Muscle layer of colon (tissue), 2 donors: ENCODE measurements around the gene KLHL22.
"Not testable (repeated sequence)": the region's sequence is repeated elsewhere in the genome, so short reads cannot be mapped to it uniquely, and the experiment has no call there.

Experiments
- H3K27ac ChIP-seq: one replicate; pipeline ENCODE4 v1.7.0; 2013; ENCODE audit warnings: low read depth, mild to moderate bottlenecking, low read length, moderate library complexity
- H3K27me3 ChIP-seq, 2 donors: one replicate each; pipeline ENCODE4 v1.7.0; 2013; ENCODE audit warnings: low read length in 2 of 2, mild to moderate bottlenecking in 2 of 2; ENCODE audit not compliant: insufficient read depth in 2 of 2, control insufficient read depth in 1 of 2
- H3K36me3 ChIP-seq: one replicate; pipeline ENCODE4 v1.7.0; 2013; ENCODE audit warnings: mild to moderate bottlenecking, low read length; ENCODE audit not compliant: insufficient read depth
- H3K4me1 ChIP-seq: one replicate; pipeline ENCODE4 v1.7.0; 2013; ENCODE audit warnings: mild to moderate bottlenecking, low read length; ENCODE audit not compliant: insufficient read depth
- H3K4me3 ChIP-seq, 2 donors: one replicate each; pipeline ENCODE4 v1.7.0; 2013; ENCODE audit warnings: low read length in 2 of 2, low read depth in 1 of 2, mild to moderate bottlenecking in 1 of 2, moderate library complexity in 1 of 2
- H3K9ac ChIP-seq: one replicate; pipeline ENCODE4 v1.7.0; 2013; ENCODE audit warnings: low read length
- H3K9me3 ChIP-seq: one replicate; pipeline ENCODE4 v1.7.0; 2013; ENCODE audit warnings: mild to moderate bottlenecking, low read length
- donor health status: abdominal sarcoma.
- donor health status: Adenocarcinoma of cecum.

KLHL22 gene

DNA sequence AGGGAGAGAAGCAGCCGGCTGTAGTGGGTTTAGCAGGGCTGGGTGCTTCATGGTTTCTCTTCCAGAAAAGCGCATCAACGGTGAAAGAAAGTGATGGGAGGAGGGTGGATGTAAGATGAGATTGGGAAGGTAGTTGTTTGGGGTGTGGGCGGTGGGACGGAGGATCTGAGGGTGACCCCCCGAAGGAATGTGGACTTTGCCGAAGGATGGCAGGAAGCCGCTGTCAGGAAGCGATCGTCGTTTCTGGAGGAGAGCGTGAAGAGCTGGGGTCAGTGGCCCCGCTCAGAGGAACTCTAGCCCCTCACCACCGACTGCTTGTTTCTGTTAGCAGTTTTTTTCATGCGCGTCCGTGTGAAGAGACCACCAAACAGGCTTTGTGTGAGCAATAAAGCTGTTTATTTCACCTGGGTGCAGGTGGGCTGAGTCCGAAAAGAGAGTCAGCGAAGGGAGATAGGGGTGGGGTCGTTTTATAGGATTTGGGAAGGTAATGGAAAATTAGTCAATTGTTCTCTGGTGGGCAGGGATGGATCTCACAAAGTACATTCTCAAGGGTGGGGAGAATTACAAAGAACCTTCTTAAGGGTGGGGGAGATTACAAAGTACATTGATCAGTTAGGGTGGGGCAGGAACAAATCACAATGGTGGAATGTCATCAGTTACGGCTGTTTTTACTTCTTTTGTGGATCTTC is 12.6 kb upstream of the KLHL22 start:
- Histone ChIP-seq H3K27ac (peak overlapping the region; percentile 99), H3K4me3 (peak overlapping the region; percentile 73 to 97), H3K4me1 (peaks cover 35% of the 10 kb centered on the region), H3K9ac (peak overlapping the region; percentile 88)
- not testable (repeated sequence) for H3K27me3 ChIP-seq, H3K36me3 ChIP-seq, H3K9me3 ChIP-seq

DNA sequence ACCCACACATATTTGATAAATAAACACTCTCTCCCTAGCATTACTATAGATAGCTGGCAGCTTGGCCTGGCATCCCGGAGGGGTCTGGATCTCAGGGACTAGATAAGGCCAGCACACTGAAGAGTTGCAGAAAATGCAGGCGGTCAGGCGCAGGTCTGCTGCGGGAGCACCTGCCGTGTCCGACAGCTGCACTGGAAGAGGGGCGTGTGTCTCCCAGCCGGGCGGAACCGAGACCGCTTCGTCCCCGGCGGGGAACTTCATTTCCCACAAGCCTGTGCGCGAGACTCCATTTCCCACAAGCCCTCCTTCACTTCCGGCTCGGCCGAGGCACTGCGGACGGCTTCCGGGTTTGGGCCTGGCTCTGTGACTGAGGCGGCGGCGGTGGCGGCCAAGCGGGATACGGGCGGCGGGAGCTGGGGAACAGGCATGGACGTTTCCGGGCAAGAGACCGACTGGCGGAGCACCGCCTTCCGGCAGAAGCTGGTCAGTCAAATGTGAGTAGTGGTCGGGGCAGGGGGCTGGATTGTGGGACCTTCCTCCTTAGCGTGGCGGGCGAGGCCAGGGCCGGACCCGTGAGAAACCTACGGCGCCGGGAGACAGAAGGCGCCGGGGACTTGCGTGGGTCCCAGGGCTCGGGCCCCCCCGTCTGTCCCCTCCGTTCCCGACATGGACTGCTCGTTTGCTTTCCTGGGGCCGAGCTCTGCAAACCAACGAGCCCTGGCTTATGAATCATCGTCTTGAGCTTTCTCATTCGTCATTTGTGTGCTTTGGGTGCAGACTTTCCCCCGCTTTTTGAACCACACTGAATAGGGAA is 11.9 kb upstream of the KLHL22 start, which contains the start of gene MED15:
MED15 (plus strand) TSS at position 358 of the 814 bp plus-strand sequence; CDS start at position 427, 69 bp downstream.
- no peaks in the 10 kb centered on the region for H3K36me3 ChIP-seq
- no peaks in the 10 kb centered on the region for H3K9me3 ChIP-seq
- peaks cover 35% of the 10 kb centered on the region for H3K4me1 ChIP-seq
- H3K4me3 ChIP-seq = peak within 1 kb of the TSS; percentile 73 to 97
- peak within 1 kb of the TSS; percentile 88 for H3K9ac ChIP-seq
- H3K27ac ChIP-seq = peak within 1 kb of the TSS; percentile 99
- H3K27me3 ChIP-seq = no peaks in the 10 kb centered on the region

DNA sequence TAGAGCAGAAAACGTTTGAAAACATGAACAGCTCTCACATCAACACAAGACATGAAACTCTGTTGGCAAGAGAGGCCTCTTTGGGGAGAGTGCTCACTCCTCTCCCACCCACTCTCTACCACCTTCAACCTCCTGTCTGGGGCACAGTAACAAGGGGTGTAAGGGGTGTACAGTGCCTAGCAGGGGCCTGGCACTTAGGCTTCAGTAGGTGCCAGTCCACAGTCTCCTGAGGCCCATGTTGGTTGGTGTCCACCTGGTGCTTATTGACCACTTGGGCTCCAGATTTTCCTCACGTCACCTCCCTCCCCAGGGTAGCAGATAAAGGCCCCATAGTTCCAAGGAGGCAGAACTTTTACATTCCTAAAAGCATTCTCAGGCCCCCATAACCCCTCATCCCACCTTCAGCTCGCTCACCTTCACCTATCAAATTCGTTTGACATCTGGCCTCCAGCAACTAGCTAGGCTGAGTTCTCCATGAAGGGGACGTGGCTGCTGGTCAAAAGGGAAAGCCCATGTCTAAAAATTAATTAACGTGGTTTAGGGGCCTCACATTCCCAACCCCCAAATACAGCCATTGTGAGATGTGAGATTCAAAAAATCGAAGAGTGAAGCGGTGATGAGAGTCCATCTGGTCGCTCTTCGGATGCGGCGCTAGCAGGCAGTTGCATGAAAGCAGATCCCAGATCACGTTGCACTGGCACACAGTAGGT is 11.1 kb upstream of the KLHL22 start:
- H3K4me1 ChIP-seq = peaks cover 35% of the 10 kb centered on the region
- H3K9me3 ChIP-seq = no peaks in the 10 kb centered on the region
- H3K9ac ChIP-seq = peak overlapping the region; percentile 88
- H3K4me3 ChIP-seq = peak overlapping the region; percentile 73 to 97
- peak overlapping the region; percentile 60 for H3K27ac ChIP-seq
- no peaks in the 10 kb centered on the region for H3K36me3 ChIP-seq
- H3K27me3 ChIP-seq = no peaks in the 10 kb centered on the region

DNA sequence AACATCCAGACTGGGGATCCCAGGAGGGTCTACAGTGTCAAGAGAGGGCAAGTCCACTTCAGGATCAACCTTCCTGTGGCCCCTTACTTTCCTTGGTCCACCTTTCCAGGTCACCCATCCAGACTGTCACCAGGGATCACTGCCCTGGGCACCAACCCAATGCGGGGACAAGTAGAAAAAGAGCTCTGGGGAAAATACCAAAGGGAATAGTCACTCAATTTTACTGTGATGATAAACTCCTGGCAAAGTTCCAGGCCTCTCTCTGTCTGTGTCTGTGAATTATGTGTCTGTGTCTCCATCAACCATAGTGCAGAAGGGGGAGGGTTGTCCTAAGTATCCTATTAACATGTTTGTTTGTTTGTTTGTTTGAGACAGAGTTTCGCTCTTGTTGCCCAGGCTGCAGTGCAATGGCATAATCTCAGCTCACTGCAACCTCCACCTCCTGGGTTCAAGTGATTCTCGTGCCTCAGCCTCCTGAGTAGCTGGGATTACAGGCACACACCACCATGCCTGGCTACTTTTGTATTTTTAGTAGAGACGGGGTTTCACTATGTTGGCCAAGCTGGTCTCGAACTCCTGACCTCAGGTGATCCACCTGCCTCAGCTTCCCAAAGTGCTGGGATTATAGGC is 8.8 kb upstream of the KLHL22 start:
- peaks cover 12% of the 10 kb centered on the region for H3K4me1 ChIP-seq

DNA sequence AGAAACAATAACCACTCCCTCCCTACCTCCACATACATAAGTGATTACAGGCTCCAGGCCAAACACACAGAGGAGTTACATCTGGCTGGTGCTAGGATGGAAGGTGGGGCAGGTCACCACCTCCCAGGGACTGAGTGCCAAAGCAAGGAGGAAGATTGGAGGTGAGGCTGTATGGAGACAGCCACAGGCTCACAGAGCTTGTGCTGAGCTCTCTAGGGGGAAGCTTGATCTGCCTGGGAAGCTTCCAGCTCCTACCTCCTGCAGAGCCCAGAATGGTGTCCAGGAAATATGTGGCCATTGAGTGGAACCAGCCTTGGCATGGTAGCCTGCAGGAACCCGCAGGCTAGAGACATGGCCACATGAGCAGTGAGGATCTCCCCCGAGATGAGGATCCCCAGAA is 8.2 kb upstream of the KLHL22 start:
- no peaks in the 10 kb centered on the region for H3K27me3 ChIP-seq
- no peak overlapping the region for H3K9ac ChIP-seq
- H3K9me3 ChIP-seq = no peaks in the 10 kb centered on the region
- peaks cover 5% of the 10 kb centered on the region for H3K36me3 ChIP-seq
- H3K4me3 ChIP-seq = no peak overlapping the region
- H3K4me1 ChIP-seq = peaks cover 7% of the 10 kb centered on the region
- H3K27ac ChIP-seq = no peak overlapping the region

More for the DNA sequence above, 8.8 kb upstream of the KLHL22 start:
- H3K9ac ChIP-seq, H3K27me3 ChIP-seq, H3K4me3 ChIP-seq, H3K36me3 ChIP-seq, H3K9me3 ChIP-seq, H3K27ac ChIP-seq: not testable (repeated sequence)

DNA sequence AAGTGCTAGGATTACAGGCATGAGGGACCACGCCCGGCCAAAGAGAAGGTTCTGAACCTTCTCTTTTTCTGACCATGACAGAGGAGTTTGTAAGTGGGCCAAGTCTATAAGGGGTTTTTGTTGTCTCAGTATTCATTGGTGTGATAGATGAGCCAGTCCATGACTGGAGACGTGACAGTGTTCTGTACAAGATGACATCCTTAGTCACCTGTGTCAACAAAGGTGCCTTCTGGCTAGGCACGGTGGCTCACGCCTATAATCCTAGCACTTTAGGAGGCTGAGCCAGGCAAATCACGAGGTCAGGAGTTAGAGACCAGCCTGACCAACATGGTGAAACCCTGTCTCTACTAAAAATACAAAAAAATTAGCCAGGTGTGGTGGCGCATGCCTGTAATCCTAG is 4.2 kb upstream of the KLHL22 start:
- Histone ChIP-seq H3K4me1 (peaks cover under 1% of the 10 kb centered on the region), H3K36me3 (peaks cover 5% of the 10 kb centered on the region), H3K9ac (no peak overlapping the region), H3K27ac (no peak overlapping the region), H3K27me3 (no peaks in the 10 kb centered on the region), H3K9me3 (no peaks in the 10 kb centered on the region), H3K4me3 (no peak overlapping the region)

DNA sequence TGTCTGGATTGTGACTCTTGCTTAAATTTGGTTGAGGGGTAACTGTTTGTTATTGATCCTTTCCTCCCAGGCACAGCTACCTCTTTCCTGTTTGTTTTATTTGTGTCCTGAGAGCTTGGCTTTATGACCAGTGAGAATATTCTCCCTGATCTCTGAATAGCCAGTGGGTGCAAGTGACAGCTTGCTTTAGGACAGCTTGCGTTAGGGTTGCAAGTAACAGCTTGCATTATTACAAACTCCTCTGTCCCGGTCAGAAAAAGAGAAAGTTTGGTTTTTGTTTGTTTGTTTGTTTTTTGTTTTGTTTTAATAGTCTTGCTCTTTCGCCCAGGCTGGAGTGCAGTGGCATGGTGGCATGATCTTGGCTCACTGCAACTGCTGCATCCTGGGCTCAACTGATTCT is 3.3 kb upstream of the KLHL22 start:
- Histone ChIP-seq H3K4me1 (peaks cover 9% of the 10 kb centered on the region), H3K36me3 (peaks cover 5% of the 10 kb centered on the region), H3K27me3 (no peaks in the 10 kb centered on the region), H3K4me3 (no peak overlapping the region), H3K9ac (no peak overlapping the region), H3K9me3 (no peaks in the 10 kb centered on the region), H3K27ac (no peak overlapping the region)

DNA sequence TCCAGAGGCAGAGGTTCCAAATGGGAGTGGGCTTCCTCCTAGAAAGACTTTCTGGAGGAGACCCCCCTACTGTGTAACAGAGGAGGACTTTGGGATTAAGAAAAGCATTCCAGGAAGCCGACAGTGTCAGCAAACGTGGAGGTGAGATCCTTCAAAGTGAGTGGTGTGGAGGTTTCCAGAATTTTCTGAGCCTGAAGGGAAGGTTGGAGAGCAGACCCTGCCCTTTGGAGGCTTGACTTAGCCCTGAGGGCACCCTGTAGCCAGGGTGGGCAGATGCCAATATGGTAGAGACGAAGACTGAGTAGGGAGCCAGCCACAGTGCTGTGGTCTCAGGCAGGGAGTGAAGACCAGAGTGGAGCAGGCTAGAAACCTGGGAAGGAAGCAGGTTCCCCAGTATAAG is 1.8 kb upstream of the KLHL22 start:
- H3K9ac ChIP-seq = no peak overlapping the region
- peaks cover 14% of the 10 kb centered on the region for H3K4me1 ChIP-seq
- peaks cover 5% of the 10 kb centered on the region for H3K36me3 ChIP-seq
- H3K27me3 ChIP-seq = no peaks in the 10 kb centered on the region
- H3K9me3 ChIP-seq = no peaks in the 10 kb centered on the region
- H3K27ac ChIP-seq = no peak overlapping the region
- no peak overlapping the region for H3K4me3 ChIP-seq

DNA sequence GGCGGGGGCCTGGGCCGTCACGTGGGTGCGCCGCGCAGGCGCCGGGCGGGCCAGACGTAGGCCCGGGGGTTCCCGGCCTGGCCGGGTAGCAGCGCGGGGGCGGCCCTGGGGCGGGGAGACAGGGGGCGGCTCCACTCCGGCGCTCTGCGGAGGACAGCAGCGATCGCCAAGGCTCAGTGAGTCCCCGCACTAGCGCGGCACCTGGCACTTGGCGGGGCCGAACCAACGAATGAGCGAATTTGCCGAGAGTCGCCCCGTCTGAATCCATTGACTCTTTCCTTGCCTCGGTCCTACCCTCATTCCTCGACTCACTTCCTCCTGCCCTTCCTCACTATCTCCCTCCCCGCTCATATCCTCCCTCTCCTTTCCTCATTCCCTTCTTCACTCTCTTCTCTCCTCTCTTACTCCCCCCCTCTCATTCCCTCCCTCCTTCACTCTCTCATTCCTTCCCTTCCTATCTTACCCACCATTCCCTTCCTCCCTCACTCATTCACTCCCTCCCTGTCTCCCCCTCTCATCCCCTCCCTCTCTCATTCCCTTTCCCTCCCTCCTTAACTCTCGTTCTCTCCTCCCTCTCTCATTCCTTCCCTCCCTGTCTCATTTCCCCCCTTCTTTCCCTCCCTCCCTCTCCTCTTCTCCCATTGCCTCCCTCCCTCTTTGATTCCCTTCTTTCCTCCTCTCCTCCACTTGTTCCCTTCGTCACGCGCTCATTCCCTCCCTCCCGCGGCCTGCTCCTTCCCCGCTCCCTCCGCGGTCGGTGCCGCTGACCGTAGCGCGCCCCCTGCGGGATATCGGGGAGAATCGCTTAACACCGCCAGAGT is 476 bp upstream of the KLHL22 start:
- H3K9ac ChIP-seq = peak overlapping the region; percentile 97
- H3K27ac ChIP-seq = peak overlapping the region; percentile 87
- peaks cover 2% of the 10 kb centered on the region for H3K36me3 ChIP-seq
- peaks cover 14% of the 10 kb centered on the region for H3K4me1 ChIP-seq
- H3K4me3 ChIP-seq = peak overlapping the region; percentile 56 to 95
- no peaks in the 10 kb centered on the region for H3K27me3 ChIP-seq
- no peaks in the 10 kb centered on the region for H3K9me3 ChIP-seq

DNA sequence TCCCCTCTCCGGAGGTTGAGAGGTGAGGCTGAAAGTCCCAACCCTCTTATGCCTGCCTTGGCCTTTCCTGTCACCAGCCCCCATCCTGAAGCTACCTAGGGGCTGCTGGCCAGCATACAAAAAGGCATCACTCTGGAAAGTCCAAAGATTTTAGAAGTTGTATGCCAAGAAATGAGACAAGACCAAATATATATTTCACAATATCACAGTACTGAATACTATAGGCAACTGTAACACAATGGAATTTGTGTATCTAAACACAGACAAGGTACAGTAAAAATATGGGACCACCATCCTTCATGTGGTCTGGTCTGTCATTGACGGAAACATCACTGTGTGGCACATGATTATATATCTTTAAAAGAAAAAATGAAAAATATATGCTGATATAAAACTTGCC is 4.2 kb downstream of the KLHL22 start:
- no peak overlapping the region for H3K4me3 ChIP-seq
- peaks cover 14% of the 10 kb centered on the region for H3K36me3 ChIP-seq
- no peak overlapping the region for H3K9ac ChIP-seq
- H3K4me1 ChIP-seq = peaks cover 14% of the 10 kb centered on the region
- H3K9me3 ChIP-seq = no peaks in the 10 kb centered on the region
- H3K27me3 ChIP-seq = no peaks in the 10 kb centered on the region
- no peak overlapping the region for H3K27ac ChIP-seq
